SH-SY5Y (cell line): Measurements from ENCODE around the gene SNAPC2.

Experiments used
- GATA2 ChIP-seq: IDR thresholded peaks from 2 replicates; pipeline ENCODE4 v1.6.1; 2011; ENCODE audit warnings: mild to moderate bottlenecking, low read depth, low read length
- GATA3 ChIP-seq: IDR thresholded peaks from 2 replicates; pipeline ENCODE4 v1.6.1; 2011; ENCODE audit warnings: low read depth, mild to moderate bottlenecking, low read length, moderate library complexity

- TF ChIP-seq GATA2 (no peak), GATA3 (no peak)
These were observed 14.6 kb downstream of the SNAPC2 start for GRCh38 chr19:7934766-7935165.
